ENCODE measurements around the gene B3GALNT1. TPM values are rescaled to one million over a fixed set of nuclear protein-coding genes. Genes with fewer than 3 reads are reported as not detected.

The B3GALNT1 gene
- total RNA-seq, 1 experiment from 2014 or later = 13.2 TPM

DNA sequence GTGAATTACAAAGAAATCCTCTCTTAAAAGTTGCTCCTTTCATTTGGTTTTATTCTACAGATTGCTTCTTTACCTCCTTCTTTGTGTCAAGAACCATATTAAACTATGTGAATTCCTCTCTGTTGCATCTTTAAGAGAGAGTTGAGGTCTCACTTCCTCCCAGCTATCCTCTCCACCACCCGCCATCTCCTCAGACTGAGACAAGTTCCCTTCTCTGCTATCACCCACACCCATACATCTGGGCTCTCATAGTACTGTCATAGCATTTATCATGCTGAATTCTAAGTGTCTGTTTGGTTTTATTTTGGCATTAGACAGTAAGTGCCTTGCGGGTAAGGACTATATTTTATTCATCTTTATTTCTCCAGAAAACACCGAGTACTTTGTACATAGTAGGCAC, 54.2 kb downstream of the B3GALNT1 start:
- DNase-seq = no peak
- Histone ChIP-seq H3K9me3 (ENCODE audit: control insufficient read depth, low read depth, low read length) (no peaks in the 10 kb centered on the region), H2BK20ac (ENCODE audit: low read depth, low read length, poor library complexity, severe bottlenecking) (no peak overlapping the region), H3K9ac (ENCODE audit: extremely low read depth, insufficient read length, low read length) (no peak overlapping the region), H3K79me2 (ENCODE audit: insufficient read depth, low read length) (no peaks in the 10 kb centered on the region), H4K5ac (ENCODE audit: insufficient read length, low read depth, low read length) (no peak overlapping the region), H4K20me1 (ENCODE audit: control insufficient read depth, insufficient read depth, insufficient read length) (no peaks in the 10 kb centered on the region), H3K4ac (ENCODE audit: low read depth, low read length) (no peak overlapping the region), H3K4me2 (ENCODE audit: insufficient read depth, insufficient read length, low read length) (no peak overlapping the region), H3T11ph (ENCODE audit: low read length) (no peak overlapping the region), H2BK120ac (ENCODE audit: low read depth, low read length, poor library complexity, severe bottlenecking) (no peak overlapping the region), H2BK15ac (ENCODE audit: low read depth, low read length) (no peak overlapping the region), H3K14ac (ENCODE audit: insufficient read depth, low read length) (no peak overlapping the region), H2BK5ac (ENCODE audit: insufficient read length, low read length) (no peak overlapping the region), H3K56ac (ENCODE audit: insufficient read length, low read depth, low read length) (no peak overlapping the region), H3K27ac (ENCODE audit: insufficient read length, low read depth, low read length) (no peak overlapping the region), H3K4me1 (ENCODE audit: insufficient read depth, low read length) (no peaks in the 10 kb centered on the region), H4K91ac (ENCODE audit: insufficient read length, low read depth, low read length) (no peak overlapping the region), H3K27me3 (ENCODE audit: insufficient read depth, low read length) (no peaks in the 10 kb centered on the region), H3K18ac (ENCODE audit: insufficient read length, low read depth, low read length) (no peak overlapping the region), H4K8ac (replicated peaks; ENCODE audit: insufficient read length, low read depth, low read length) (no peak overlapping the region), H3K23me2 (ENCODE audit: insufficient read length, low read depth, low read length, poor library complexity, severe bottlenecking) (no peaks in the 10 kb centered on the region), H3K23ac (ENCODE audit: insufficient read length, low read depth, low read length) (no peak overlapping the region), H2BK12ac (ENCODE audit: insufficient read length, low read depth, low read length) (no peak overlapping the region), H3K79me1 (ENCODE audit: insufficient read depth, low read depth, low read length, poor library complexity, severe bottlenecking) (no peaks in the 10 kb centered on the region), H2AFZ (ENCODE audit: low read length) (no peak overlapping the region), H2AK5ac (ENCODE audit: insufficient read length, low read length) (no peak overlapping the region)
- TF ChIP-seq, protein P1, sequence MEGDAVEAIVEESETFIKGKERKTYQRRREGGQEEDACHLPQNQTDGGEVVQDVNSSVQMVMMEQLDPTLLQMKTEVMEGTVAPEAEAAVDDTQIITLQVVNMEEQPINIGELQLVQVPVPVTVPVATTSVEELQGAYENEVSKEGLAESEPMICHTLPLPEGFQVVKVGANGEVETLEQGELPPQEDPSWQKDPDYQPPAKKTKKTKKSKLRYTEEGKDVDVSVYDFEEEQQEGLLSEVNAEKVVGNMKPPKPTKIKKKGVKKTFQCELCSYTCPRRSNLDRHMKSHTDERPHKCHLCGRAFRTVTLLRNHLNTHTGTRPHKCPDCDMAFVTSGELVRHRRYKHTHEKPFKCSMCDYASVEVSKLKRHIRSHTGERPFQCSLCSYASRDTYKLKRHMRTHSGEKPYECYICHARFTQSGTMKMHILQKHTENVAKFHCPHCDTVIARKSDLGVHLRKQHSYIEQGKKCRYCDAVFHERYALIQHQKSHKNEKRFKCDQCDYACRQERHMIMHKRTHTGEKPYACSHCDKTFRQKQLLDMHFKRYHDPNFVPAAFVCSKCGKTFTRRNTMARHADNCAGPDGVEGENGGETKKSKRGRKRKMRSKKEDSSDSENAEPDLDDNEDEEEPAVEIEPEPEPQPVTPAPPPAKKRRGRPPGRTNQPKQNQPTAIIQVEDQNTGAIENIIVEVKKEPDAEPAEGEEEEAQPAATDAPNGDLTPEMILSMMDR (conservative IDR thresholded peaks at IDR 0.05) = no peak
- no CpG with 5 or more reads among the region's 3 CpGs for WGBS (ENCODE audit: extremely low coverage, insufficient read length, low lambda C conversion rate)
- H3K27me3 Mint-ChIP-seq (ENCODE audit: low read depth) = no peaks in the 10 kb centered on the region
- H3K4me3 Mint-ChIP-seq = no peak overlapping the region
- no peaks in the 10 kb centered on the region for H3K36me3 Mint-ChIP-seq (ENCODE audit: insufficient read depth in 1 of 3, low read depth in 3 of 3)
- peaks cover 3 to 6% of the 10 kb centered on the region in 2 experiments; a peak in 1 of 4 replicates for H3K4me1 Mint-ChIP-seq
- H3K9me3 Mint-ChIP-seq = peaks cover 2 to 3% of the 10 kb centered on the region in 2 experiments; a peak in 1 of 5 replicates
- H3K27ac Mint-ChIP-seq = no peak overlapping the region

Measured in H9 (cell line).